GM19452 (cell line): ENCODE measurements around the gene SHC2.

Experiments
- ATAC-seq: cut with Tn5 transposase; IDR thresholded peaks from one replicate; pipeline ENCODE4 v1.9.1; 2021; ENCODE audit not compliant: unreplicated experiment

The SHC2 gene

DNA sequence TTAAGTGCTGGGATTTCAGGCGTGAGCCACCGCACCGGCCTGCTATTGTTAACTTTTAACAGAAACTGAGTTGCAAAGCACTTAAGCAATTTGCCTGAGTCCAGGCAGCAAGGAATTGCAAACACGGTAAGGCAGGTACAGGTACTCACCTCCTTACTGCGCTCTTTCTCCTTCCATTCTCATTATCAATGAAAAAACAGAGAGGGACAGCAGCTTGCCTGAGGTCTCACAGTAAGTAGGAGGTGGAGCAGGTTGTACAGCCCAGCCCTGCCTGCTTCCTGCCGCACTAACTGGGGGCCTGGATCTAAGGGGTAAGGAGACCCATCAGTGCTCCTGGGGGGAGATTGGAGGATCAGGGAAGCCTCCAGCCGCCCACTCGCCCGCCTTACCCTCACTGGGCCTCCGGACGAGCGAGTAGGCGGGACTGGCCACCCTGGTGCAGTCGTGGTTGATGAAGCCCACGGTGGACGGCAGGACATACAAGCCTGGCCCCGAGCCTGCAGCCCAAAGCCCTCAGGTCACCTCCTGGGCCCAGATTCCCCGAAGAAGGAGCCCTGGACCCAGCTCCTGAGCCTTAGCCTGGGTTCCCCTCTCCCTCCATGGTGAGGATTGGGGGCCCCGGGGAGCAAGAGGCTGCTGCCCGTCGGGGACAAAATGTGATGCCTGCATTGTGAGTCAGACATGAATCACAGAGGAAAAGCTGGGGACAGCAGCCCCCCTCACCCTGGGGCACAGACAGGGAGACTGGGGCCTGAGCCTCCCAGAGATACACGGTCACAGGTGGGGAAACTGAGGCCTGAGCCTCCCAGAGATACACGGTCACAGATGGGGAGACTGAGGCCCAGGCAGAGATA, 11.4 kb upstream of the SHC2 start:
- no peak for ATAC-seq

DNA sequence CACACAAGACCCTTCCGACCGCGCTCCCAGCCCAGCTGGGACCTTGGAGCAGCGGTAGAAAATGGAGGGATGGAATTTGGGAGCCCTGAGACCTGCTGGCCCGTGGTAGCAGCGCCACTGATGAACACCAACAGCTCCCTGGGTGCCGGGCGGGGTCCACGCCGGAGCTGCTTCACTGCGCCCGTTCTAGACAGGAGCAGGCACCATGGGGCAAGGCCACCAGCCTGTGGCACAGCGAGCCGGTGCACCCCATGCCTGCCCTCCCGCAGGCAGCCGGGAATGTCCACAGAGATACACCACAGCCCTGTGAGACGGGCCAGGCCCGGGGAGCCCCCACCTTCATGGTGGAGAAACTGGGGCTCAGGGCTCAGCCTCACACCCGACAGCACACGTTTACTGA, 9.9 kb upstream of the SHC2 start:
- ATAC-seq, result no peak

DNA sequence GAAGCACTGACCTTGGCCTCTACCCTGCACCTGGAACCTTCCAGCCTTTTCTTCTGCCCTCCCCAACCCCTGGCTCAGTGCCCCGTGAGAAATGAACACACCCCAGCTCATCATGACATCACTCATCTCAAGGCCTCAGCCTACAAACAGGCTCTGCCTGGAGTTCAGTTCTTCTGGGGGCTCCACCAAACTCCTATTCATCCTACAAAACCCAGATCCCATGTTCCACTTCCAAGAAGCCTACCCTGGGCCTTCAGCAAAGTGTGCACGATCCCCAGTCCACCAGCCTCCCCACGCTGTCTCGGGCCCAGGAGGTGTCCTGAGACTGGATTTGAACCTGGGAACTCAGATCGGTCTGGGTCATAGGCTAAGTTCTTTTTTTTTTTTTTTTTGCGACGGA, 9.0 kb upstream of the SHC2 start:
- ATAC-seq, result no peak

DNA sequence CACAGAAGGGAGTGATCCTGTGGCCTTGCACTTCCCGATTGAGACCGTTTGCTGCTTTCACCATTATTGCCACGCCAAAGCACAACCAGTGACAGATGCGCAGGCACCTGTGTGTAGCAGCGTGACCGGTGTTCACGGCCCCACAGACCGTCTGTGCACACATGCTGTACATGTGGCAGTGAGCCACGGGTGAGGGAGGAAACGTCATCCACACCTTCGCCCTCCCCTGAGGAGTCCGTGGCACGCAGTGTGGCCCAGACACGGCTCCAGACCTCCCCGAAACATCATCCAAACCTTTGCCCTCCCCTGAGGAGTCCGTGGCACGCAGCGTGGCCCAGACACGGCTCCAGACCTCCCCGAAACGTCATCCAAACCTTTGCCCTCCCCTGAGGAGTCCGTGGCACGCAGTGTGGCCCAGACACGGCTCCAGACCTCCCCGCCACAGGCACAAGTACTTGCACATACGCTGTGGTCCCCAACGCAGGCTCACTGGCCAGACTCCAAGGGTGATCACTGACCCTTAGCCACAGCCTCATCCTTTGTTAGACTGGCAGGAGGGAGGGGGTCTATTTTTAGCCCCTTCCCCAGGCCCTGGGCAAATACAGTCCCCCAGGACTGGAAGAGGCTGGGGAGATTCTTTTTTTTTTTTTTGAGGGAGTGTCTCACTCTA, 7.9 kb upstream of the SHC2 start:
- ATAC-seq, result no peak

DNA sequence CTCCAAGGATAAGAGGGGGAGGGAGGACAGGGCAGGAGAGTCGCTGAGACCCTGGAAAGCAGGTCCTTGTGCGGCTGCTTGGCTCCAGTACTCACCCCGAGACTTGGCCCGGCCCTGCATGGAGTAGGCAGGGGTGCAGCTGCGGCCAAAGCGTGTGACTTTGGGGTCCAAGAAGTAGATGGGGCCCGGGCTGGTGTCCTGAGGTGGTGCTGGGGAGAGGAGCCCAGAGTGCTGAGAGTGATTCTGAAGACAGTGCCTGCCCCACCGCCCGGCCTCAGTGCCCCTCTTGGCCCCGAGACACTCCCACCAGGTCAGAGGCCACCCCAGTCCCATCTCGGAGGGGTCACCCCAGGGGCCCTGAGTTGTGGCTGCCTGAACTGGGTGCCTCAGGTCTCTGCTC, 6.7 kb upstream of the SHC2 start:
- no peak for ATAC-seq

DNA sequence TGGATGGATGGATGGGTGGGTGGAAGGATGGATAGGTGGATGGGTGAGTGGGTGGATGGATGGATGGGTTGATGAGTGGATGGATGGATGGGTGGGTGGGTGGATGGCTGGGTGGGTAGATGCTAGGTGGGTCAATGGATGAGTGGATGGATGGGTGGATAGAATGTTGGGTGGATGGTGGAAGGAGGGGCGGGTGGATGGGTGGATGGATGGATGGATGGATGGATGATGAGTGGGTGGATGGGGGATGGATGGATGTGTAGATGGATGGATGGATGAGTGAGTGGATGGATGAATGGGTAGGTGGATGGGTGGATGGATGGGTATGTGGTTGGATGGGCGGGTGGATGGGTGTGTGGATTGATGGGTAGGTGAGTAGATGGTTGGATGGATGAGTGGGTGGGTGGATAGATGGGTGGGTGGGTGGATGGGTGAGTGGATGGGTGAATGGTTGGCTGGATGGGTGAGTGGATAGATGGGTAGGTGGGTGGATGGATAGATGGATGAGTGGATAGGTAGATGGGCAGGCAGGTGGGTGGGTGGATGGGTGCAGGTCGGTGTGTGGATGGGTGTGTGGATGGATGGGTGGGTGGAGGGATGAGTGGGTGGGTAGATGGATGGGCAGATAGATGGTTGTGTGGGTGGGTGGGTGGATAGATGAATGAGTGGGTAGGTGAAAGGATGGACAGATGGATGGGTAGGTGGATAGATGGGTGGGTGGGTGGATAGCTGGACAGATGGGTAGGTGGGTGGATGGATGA, 4.4 kb upstream of the SHC2 start:
- no peak for ATAC-seq

DNA sequence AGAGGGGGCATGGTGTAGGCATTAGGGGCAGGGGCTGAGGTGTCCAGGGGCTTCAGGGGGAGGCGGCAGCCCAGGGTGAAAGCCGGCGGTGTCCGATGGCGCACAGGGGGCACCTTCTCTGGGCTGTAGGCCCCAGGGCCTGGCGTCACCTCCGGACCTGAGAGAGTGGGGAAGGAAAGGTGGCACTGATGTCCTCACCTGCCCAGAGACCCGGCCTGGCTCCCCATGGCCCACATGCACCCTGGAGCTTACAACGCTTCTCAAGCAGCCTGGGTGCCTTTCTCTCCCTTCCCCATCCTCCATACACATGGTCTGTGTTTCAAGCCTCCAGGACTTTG, 3.3 kb upstream of the SHC2 start:
- ATAC-seq, result no peak

DNA sequence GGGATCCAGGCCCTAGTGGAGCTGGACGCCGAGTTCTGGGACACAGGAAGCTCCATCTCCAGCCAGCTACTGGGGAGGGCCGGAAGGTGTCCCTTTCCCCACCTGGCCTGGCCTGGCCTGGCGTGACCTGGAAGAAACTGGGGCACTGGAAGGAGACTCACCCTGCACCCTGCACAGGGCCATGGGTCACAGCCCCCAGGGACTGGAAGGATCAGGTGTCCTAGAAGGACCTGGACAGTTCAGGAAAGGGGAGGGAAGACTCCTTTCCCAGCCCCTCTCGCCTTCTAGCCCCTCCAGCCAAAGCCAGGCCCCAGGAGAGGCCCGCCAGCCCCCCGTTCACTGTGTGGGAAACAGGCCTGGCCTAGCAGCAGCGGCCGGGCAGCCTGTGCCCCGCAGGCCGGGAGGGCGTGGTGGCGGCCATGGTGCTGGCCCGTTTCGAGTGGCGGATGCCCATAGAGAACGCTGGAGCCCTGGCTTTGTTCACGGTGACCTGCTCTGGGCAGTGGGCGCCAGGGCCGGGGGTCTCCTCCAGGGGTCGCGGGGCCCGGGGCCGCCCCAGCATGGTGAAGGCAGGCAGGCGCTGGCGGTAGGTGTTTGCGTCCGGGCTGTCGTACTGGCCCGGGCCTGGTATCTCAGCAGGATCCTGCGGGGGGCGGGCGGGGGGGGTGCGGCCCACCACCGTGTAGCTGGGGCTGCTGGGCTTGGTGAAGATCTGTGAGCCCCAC, 2.8 kb upstream of the SHC2 start:
- no peak for ATAC-seq

DNA sequence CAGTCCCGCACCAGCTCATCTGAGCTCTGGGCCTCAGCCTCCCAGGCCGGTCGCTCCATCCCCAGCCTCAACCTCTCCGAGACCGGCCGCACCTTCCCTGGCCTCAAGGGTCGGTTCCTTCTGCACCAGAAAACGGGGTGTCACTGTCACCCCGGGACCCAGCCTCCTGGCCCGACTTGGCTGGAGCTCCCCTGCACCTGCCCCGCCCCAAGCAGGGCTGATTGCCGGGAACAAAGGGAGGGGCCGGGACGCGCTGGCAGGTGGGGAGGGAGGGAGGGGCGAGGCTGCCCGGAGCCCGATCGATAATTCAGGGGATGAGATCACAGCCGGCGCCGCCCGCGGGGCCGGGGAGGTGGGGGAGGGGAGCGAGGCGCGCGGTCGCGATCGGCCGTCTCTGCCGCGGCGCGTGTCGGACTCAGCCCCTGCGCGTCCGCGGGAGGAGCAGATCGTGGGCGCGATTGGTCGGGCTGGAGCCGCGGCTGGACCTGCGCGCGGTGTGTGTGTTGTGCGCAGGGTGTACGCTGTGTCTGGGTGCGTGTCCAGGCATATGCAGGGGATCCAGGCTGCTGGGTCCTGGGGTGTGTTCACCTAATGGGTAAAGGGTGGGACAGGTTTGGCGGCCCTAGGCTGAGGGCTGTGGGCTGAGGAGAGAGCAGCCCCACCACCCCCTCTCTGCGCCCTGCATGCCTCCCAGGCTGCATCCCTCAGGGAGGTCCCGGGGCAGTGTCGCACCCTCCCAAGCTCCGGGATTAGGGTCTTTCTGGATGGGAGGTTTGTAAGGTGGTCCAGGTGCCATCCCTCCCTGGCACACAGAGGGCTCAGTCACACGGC, 1.1 kb upstream of the SHC2 start:
- ATAC-seq, result no peak

DNA sequence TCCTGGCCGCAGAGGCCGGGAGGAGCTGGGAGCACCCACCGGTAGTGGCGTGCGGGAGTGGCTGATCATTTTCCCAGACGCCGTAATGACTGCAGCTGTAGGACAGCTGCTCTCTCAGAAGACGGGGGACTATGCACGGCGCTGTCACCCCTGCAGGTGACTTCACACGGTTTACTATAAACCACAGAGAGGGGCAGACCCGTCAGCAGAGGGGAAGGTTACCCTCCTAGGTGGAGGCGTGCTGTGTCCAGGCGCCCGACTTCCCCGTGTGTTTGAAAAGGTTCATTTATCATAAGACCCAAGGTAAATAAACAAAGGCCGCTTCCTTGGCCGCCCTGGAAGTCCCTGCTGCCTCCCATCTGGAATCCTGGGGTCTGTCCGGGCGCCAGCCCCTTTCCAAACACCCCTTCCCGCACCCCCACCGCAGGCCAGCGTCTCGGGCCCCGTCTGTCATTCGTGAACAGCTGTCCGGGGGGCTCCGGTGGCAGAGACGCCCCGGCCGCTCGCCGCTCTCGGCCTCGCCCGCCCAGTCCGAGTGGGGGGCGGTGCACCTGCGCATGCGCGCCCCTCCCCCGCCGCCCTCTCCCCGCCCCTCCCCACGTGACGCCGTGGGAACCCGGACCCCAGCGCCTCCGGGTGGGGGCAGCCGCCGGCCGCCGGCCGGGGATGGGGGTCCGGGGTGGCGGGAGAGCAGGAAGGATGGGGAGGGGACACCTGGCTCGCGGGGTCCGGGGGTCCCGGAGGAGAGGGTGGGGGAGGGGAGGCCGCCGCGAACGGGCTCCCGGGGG, 915 bp downstream of the SHC2 start:
- ATAC-seq, result no peak

DNA sequence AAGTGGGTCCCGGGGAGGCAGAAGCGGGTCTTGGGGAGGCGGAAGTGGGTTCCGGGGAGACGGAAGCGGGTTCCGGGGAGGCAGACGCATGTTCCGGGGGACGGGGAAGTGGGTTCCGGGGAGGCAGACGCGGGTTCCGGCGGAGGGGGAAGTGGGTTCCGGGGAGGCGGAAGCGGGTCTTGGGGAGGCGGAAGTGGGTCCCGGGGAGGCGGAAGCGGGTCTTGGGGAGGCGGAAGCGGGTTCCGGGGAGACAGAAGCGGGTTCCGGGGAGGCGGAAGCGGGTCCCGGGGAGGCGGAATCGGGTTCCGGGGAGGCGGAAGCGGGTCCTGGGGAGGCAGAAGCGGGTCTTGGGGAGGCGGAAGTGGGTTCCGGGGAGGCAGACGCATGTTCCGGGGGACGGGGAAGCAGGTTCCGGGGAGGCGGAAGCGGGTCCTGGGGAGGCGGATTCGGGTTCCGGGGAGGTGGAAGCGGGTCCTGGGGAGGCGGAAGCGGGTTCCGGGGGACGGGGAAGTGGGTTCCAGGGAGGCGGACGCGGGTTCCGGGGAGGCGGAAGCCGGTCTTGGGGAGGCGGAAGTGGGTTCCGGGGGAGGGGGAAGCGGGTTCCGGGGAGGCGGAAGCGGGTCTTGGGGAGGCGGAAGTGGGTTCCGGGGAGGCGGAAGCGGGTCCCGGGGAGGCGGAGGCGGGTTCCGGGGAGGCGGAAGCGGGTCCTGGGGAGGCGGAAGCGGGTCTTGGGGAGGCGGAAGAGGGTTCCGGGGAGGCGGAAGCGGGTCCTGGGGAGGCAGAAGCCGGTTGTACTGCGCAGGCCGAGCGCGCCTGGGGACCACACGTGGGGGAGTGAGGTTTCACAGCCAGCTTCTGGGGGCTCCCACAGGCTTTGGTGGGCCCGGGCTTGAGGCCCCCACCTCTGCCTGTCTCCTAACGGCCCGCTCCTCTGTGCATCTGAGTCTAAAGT, 2.5 kb downstream of the SHC2 start:
- ATAC-seq, result no peak

DNA sequence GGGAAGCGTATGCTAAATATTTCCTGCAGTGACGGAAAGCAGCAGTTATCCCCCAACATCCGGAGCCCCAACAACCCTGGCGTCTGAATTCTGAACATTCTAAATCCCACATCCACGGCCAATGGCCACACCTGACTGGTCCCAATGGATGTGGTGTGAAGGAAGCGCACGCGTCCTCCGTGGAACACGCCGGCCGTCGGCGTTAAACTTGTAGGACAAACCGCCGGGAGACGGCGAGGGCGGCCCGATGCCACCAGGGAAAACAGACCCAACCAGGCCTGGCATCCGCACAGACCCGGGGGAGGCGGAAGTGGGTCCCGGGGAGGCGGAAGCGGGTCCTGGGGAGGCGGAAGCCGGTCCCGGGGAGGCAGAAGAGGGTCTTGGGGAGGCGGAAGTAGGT, 3.2 kb downstream of the SHC2 start:
- no peak for ATAC-seq

DNA sequence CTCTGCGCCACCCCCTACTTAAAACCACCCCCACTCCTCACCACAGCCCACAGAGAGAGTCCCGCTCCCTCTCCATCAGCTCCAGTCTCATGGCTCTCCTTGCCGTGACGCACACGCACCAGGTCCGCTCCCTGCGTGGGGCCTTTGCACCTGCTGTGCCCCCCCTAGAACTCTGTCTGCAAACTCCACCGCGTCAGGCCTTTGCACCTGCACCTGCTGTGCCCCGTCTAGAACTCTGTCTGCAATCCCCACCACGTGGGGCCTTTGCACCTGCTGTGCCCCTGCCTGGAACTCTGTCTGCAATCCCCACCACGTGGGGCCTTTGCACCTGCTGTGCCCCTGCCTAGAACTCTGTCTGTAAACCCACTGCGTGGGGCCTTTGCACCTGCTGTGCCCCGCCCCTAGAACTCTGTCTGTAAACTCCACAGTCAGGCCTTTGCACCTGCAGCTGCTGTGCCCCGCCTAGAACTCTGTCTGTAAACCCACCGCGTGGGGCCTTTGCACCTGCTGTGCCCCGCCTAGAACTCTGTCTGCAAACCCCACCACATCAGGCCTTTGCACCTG, 4.2 kb downstream of the SHC2 start:
- ATAC-seq, result no peak

DNA sequence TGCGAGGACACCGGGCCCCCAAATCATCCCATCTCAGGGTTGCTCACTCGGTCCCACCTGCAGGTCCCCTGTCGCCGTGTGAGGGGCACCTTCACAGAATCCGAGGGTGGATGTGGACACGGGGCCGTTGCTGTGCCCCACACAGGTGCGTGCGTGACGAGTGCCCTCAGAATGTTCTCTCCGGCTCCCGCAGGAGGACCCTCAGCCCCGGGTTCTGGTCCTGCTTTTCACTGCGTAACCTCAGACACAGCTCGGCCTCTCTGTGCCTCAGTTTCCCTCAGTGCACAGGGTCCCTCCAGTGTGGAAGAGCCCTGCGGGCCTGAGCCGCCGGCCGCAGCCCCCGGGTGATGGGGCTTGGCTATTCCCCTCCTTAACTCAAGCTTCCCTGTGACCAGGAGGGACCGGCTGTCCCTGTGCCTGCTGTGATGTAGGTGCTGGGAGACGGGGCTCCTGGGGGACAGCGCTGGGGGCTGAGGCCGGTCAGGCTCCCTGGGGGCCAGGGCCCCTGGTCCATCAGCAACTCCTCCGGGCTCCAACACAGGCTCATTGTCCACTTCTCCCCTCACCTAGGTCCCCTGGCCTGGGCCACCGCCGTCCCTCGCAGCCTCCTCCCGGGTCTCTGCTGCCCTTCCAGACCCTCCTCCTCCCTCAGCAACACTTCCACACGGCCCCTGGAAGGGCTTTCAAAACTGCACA, 4.8 kb downstream of the SHC2 start:
- ATAC-seq, result no peak

DNA sequence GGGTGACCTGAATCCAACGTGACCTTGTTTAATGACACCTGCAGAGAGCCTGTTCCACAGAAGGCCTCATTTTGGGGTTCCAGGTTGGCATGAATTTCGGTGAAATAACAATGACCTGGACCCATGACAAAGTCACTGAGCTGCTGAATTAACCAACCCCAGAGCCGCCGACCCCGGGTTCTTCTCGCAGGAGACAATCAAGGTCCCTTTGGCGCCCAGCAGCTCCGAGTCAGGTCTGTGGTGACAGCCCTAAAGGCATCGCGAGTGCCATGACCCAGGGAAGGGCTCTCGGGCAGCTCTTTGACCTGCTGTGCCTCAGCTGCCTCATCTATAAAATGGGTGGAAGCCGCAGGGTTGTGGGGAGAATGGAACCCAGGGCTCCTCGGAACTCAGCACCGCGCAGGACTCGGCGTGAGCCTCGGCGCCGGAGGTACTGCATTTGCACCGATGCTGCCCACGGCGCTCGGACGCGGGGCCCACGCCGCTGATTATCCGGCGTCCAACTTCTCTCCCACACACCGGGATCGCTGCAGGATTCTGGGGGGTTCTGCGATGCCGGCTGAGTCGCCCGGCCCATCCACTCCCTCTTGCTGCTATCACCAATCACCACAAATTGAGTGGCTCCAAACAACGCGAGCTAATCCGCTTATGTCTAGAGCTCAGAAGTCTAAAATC, 5.7 kb downstream of the SHC2 start:
- no peak for ATAC-seq

DNA sequence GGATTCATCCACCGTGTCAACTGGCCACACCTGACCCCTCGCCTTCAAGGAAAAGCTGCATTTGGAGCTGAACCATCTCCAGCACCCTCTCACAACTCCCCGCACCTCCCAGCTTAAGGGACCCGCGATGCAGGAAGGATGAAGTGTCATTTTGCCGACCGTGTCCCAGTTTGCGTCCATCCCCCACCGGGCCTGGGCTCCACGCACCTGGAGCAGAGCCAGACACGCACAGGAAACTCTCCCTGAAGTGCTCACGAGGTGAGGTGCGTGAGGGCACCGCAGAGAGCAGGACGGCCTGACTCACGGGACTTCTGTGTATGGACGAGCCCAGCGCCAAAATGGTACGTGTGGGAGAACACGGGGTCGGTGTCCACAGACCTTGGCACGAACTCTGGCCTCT, 7.2 kb downstream of the SHC2 start:
- ATAC-seq, result no peak

DNA sequence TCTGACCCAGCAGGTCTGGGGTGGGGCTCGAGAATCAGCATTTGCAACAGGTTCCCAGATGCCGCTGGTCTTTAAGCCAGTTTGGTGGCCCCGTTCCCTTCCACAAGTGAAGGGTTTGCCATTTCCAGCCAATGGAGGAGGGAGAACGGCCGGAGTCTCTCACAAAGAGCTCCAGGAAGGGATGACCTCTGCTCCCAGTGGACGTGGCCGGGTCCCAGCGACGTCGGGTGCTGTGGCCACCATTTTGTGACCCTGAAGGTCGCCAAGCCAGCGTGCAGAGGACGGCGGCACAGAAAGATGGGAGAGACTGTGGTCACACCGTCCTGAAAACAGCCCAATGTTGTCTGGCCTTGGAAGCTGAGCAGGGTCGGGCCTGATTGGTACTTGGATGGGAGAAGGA, 8.0 kb downstream of the SHC2 start:
- no peak for ATAC-seq
